Cardiac muscle cell (in vitro differentiated cells and primary cell): ENCODE results near the gene TMEM168. TPM values are rescaled to one million over a fixed set of nuclear protein-coding genes. Genes with fewer than 3 reads are reported as not detected.

Source experiments
- DNase-seq, 2 donors: peaks; one replicate each; pipeline versions ENCODE4 v3.0.0 to v3.0.0-alpha.2; 2010 to 2017; ENCODE audit warnings: low read depth in 1 of 2, low spot score in 1 of 2
- H3K27ac ChIP-seq: fragments of 200-600 bp; sonication (generic); 2 replicates; pipeline ENCODE4 v1.5.1; 2016
- H3K27me3 ChIP-seq: fragments of 200-600 bp; sonication (generic); 2 replicates; pipeline ENCODE4 v1.6.0; 2016; ENCODE audit warnings: control low read depth
- H3K36me3 ChIP-seq: fragments of 200-600 bp; sonication (generic); 2 replicates; pipeline ENCODE4 v1.5.1; 2016; ENCODE audit warnings: control low read depth
- H3K4me1 ChIP-seq: fragments of 200-600 bp; sonication (generic); 2 replicates; pipeline ENCODE4 v1.8.1; 2017; ENCODE audit warnings: low read depth, mild to moderate bottlenecking, mixed run types
- H3K4me3 ChIP-seq: fragments of 200-600 bp; sonication (generic); 2 replicates; pipeline ENCODE4 v1.5.1; 2016; ENCODE audit warnings: mild to moderate bottlenecking
- H3K9me3 ChIP-seq: fragments of 200-600 bp; sonication (generic); 2 replicates; pipeline ENCODE4 v1.5.1; 2017; ENCODE audit warnings: low read depth, mild to moderate bottlenecking, control low read depth
- CTCF ChIP-seq: IDR thresholded peaks from 2 replicates; pipeline ENCODE4 v1.5.1; 2012; ENCODE audit warnings: low read depth, mild to moderate bottlenecking, low read length
- polyA plus RNA-seq: library from polyadenylated mRNA; unstranded; fragments of >200 nt; fragmentation: Nextera tagmentation; extraction: Ambion mirVana; gene quantifications from 2 replicates; pipeline ENCODE4 v1.2.1, GENCODE V29; 2016
- total RNA-seq: library from RNA; depleted of rRNA; stranded (reverse); fragments of >200 nt; gene quantifications from 2 replicates; pipeline ENCODE4 v1.2.3, GENCODE V29; 2016

The TMEM168 gene
- total and polyA plus RNA-seq, 2 experiments from 2014 or later = 12.7 to 24.7 TPM

- Histone ChIP-seq H3K9me3 (no peaks in the 10 kb centered on the region), H3K27me3 (no peaks in the 10 kb centered on the region), H3K36me3 (no peaks in the 10 kb centered on the region), H3K4me1 (no peaks in the 10 kb centered on the region), H3K4me3 (no peak overlapping the region), H3K27ac (no peak overlapping the region)
- no peak for TF ChIP-seq CTCF
- no peak for DNase-seq
Measured at GRCh38 chr7:112779667-112780066, 10.5 kb downstream of the TMEM168 start.

GRCh38 chr7:112777406-112777805, 12.8 kb downstream of the TMEM168 start:
- Histone ChIP-seq H3K4me1 (no peaks in the 10 kb centered on the region), H3K27ac (no peak overlapping the region), H3K9me3 (no peaks in the 10 kb centered on the region), H3K27me3 (no peaks in the 10 kb centered on the region), H3K4me3 (no peak overlapping the region), H3K36me3 (no peaks in the 10 kb centered on the region)
- DNase-seq = no peak
- TF ChIP-seq CTCF = no peak

GRCh38 chr7:112771166-112771565, 19.0 kb downstream of the TMEM168 start:
- no peak overlapping the region for H3K27ac ChIP-seq
- H3K9me3 ChIP-seq = no peaks in the 10 kb centered on the region
- no peak for TF ChIP-seq CTCF

GRCh38 chr7:112770051-112770450, 20.1 kb downstream of the TMEM168 start:
- TF ChIP-seq CTCF = no peak
- DNase-seq = no peak
- Histone ChIP-seq H3K4me1 (no peaks in the 10 kb centered on the region), H3K4me3 (no peak overlapping the region), H3K36me3 (no peaks in the 10 kb centered on the region), H3K27me3 (no peaks in the 10 kb centered on the region), H3K9me3 (no peaks in the 10 kb centered on the region), H3K27ac (no peak overlapping the region)

More at GRCh38 chr7:112771166-112771565, 19.0 kb downstream of the TMEM168 start:
- Histone ChIP-seq H3K27me3 (no peaks in the 10 kb centered on the region), H3K36me3 (no peaks in the 10 kb centered on the region), H3K4me1 (no peaks in the 10 kb centered on the region), H3K4me3 (no peak overlapping the region)
- no peak for DNase-seq

- no peaks in the 10 kb centered on the region for H3K36me3 ChIP-seq
- TF ChIP-seq CTCF = no peak
- H3K9me3 ChIP-seq = no peaks in the 10 kb centered on the region
- H3K4me1 ChIP-seq = no peaks in the 10 kb centered on the region
- H3K27me3 ChIP-seq = no peaks in the 10 kb centered on the region
- H3K4me3 ChIP-seq = no peak overlapping the region
- DNase-seq = no peak
- no peak overlapping the region for H3K27ac ChIP-seq
Measured at GRCh38 chr7:112765105-112765504, 25.1 kb downstream of the TMEM168 start.

GRCh38 chr7:112763996-112764395, 26.2 kb downstream of the TMEM168 start:
- Histone ChIP-seq H3K4me1 (no peaks in the 10 kb centered on the region), H3K9me3 (no peaks in the 10 kb centered on the region), H3K36me3 (no peaks in the 10 kb centered on the region), H3K27ac (no peak overlapping the region), H3K27me3 (no peaks in the 10 kb centered on the region), H3K4me3 (no peak overlapping the region)
- DNase-seq = no peak
- TF ChIP-seq CTCF = no peak
